IPS-NIHi11 (cell line): ENCODE data around the gene ADGRG6.

Experiments
- DNase-seq: peaks from one replicate; pipeline ENCODE4 v3.0.0; 2012; ENCODE audit warnings: mixed read lengths, low spot score

ADGRG6 gene

DNA sequence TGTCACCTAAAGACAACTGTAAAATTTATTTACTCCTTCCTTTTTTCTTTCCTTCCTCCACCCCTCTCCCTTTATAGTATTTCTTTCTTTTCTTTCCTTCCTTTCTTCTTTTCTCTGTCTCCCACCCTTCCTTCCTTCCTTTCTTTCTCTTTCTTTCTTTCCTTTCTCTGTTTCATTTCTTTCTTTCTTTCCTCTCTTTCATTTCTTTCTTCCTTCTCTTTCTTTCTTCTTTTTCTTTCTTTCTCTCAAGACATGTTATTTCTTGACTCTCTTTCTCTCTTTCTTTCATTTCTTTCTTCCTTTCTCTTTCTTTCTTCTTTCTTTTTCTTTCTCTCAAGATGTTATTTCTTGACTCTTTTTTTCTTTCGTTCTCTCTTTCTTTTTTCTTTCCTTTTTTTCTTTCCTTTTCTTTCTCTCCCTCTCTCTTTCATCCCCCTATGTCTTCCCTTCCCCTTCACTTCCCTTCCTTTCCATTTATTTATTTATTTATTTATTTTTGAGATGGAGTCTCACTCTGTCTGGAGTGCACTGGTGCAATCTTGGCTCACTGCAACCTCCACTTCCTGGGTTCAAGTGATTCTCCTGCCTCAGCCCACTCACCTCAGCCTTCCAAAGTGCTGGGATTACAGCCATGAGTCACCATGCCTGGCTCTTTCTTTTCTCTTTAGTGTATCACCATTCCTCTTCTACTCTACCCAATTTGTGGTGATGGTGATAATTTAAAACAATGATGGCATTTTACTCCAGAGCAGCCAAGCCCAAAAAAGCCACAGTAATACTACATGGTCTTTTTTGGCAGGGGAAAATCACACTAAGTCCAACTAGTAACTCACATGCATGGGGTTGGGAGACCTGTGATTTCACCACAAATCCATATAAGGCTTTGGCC lies 188.2 kb downstream of the ADGRG6 start:
- DNase-seq, result no peak
